Neural progenitor cell (in vitro differentiated cells): Measurements from ENCODE around the gene PLCB1. TPM values are rescaled to one million over a fixed set of nuclear protein-coding genes. Genes with fewer than 3 reads are reported as not detected.

Experiments
- DNase-seq: peaks from one replicate; pipeline ENCODE4 v3.0.0-alpha.2; 2016; ENCODE audit warnings: low spot score
- H2AFZ ChIP-seq: fragments of 200-600 bp; sonication (generic); replicated peaks from 2 replicates; pipeline ENCODE4 v1.6.1; 2016; ENCODE audit warnings: antibody characterized with exemption
- H3F3A ChIP-seq: fragments of 200-600 bp; sonication (generic); 2 replicates; pipeline ENCODE4 v1.6.1; 2016; ENCODE audit warnings: antibody characterized with exemption, low read depth
- H3K27ac ChIP-seq: fragments of 200-600 bp; sonication (generic); 2 replicates; pipeline ENCODE4 v1.5.1; 2016; ENCODE audit warnings: mild to moderate bottlenecking
- H3K27me3 ChIP-seq: fragments of 200-600 bp; sonication (generic); 2 replicates; pipeline ENCODE4 v1.6.1; 2016; ENCODE audit warnings: mild to moderate bottlenecking, moderate library complexity
- H3K36me3 ChIP-seq: fragments of 200-600 bp; sonication (generic); 2 replicates; pipeline ENCODE4 v1.5.1; 2016
- H3K4me1 ChIP-seq: fragments of 200-600 bp; sonication (generic); 2 replicates; pipeline ENCODE4 v1.6.1; 2016; ENCODE audit warnings: mixed run types
- H3K4me2 ChIP-seq: fragments of 200-600 bp; sonication (generic); 2 replicates; pipeline ENCODE4 v1.6.1; 2016
- H3K4me3 ChIP-seq: fragments of 200-600 bp; sonication (generic); 2 replicates; pipeline ENCODE4 v1.5.1; 2016
- H3K79me2 ChIP-seq: fragments of 200-600 bp; sonication (generic); 2 replicates; pipeline ENCODE4 v1.6.1; 2016; ENCODE audit warnings: low read depth
- H3K9ac ChIP-seq: fragments of 200-600 bp; sonication (generic); 2 replicates; pipeline ENCODE4 v1.6.1; 2016
- H3K9me3 ChIP-seq: fragments of 200-600 bp; sonication (generic); 2 replicates; pipeline ENCODE4 v1.5.1; 2016; ENCODE audit warnings: low read depth
- H4K20me1 ChIP-seq: fragments of 200-600 bp; sonication (generic); 2 replicates; pipeline ENCODE4 v1.6.1; 2016; ENCODE audit warnings: low read depth
- H3K27ac Mint-ChIP-seq: 3 replicates; pipeline ENCODE4 v1.8.0; 2021; ENCODE audit warnings: mixed read lengths
- H3K27me3 Mint-ChIP-seq: 2 replicates; pipeline ENCODE4 v1.8.0; 2022; ENCODE audit warnings: low read depth, mild to moderate bottlenecking, inconsistent platforms, moderate library complexity, mixed read lengths; ENCODE audit not compliant: insufficient read depth
- H3K36me3 Mint-ChIP-seq: 3 replicates; pipeline ENCODE4 v1.8.0; 2021; ENCODE audit warnings: mixed read lengths
- H3K4me1 Mint-ChIP-seq: 3 replicates; pipeline ENCODE4 v1.8.0; 2021; ENCODE audit warnings: mixed read lengths
- H3K4me3 Mint-ChIP-seq: 3 replicates; pipeline ENCODE4 v1.8.0; 2021; ENCODE audit warnings: mild to moderate bottlenecking, moderate library complexity, mixed read lengths
- H3K9me3 Mint-ChIP-seq: 3 replicates; pipeline ENCODE4 v1.8.0; 2020; ENCODE audit warnings: mixed read lengths
- EZH2 ChIP-seq: fragments of 200-600 bp; sonication (generic); IDR thresholded peaks from 2 replicates; pipeline ENCODE4 v1.6.1; 2017; ENCODE audit warnings: antibody characterized with exemption, mild to moderate bottlenecking, moderate library complexity
- EZH2phosphoT487 ChIP-seq: fragments of 200-600 bp; sonication (generic); IDR thresholded peaks from 2 replicates; pipeline ENCODE4 v1.6.1; 2017; ENCODE audit warnings: antibody characterized with exemption
- total RNA-seq: library from RNA; depleted of rRNA; stranded (reverse); fragments of >200 nt; gene quantifications from 2 replicates; pipeline ENCODE4 v1.2.3, GENCODE V29; 2015; ENCODE audit warnings: low replicate concordance
- TF ChIP-seq, protein P1 (sequence below): fragments of 200-600 bp; sonication (generic); IDR thresholded peaks from 2 replicates; pipeline ENCODE4 v1.5.1; 2017; ENCODE audit warnings: antibody characterized with exemption, mild to moderate bottlenecking

PLCB1 gene
- total RNA-seq, 1 donor from 2014 or later, result 30.2 TPM

DNA sequence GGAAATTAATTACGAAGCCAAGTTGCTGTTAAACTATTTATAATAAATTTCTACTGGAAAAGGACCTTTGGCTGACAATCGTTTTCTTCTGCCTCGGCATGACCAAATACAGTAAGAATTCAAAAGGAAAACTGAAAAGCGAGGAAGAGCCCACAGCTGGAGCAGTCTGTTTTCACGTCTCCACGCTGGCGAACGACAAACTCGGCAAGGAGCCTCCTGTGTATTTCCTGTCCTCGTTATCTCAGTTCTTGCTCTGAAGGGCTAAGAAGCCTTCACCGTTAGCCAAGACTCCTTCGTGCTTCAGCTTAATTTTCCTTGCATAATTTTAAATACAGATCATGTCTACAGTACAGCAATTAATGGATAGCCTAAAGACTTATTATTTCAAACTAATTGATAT, 722.5 kb downstream of the PLCB1 start:
- H3K27ac Mint-ChIP-seq, result no peak overlapping the region
- Histone ChIP-seq H3K4me1 (peaks cover 11% of the 10 kb centered on the region), H3K9ac (no peak overlapping the region), H3F3A (no peaks in the 10 kb centered on the region), H4K20me1 (no peaks in the 10 kb centered on the region), H3K27ac (no peak overlapping the region), H3K27me3 (no peaks in the 10 kb centered on the region), H3K79me2 (no peaks in the 10 kb centered on the region), H3K4me3 (no peak overlapping the region), H3K9me3 (no peaks in the 10 kb centered on the region), H2AFZ (no peak overlapping the region), H3K4me2 (peak overlapping the region; percentile 0), H3K36me3 (no peaks in the 10 kb centered on the region)
- peaks cover 3% of the 10 kb centered on the region for H3K9me3 Mint-ChIP-seq
- H3K27me3 Mint-ChIP-seq, result no peaks in the 10 kb centered on the region
- H3K4me1 Mint-ChIP-seq, result peaks cover 20% of the 10 kb centered on the region
- H3K4me3 Mint-ChIP-seq, result no peak overlapping the region
- TF ChIP-seq EZH2 (no peak), EZH2phosphoT487 (no peak)
- TF ChIP-seq, protein P1, sequence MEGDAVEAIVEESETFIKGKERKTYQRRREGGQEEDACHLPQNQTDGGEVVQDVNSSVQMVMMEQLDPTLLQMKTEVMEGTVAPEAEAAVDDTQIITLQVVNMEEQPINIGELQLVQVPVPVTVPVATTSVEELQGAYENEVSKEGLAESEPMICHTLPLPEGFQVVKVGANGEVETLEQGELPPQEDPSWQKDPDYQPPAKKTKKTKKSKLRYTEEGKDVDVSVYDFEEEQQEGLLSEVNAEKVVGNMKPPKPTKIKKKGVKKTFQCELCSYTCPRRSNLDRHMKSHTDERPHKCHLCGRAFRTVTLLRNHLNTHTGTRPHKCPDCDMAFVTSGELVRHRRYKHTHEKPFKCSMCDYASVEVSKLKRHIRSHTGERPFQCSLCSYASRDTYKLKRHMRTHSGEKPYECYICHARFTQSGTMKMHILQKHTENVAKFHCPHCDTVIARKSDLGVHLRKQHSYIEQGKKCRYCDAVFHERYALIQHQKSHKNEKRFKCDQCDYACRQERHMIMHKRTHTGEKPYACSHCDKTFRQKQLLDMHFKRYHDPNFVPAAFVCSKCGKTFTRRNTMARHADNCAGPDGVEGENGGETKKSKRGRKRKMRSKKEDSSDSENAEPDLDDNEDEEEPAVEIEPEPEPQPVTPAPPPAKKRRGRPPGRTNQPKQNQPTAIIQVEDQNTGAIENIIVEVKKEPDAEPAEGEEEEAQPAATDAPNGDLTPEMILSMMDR, result no peak
- peak; percentile 10 for DNase-seq
- no peaks in the 10 kb centered on the region for H3K36me3 Mint-ChIP-seq

DNA sequence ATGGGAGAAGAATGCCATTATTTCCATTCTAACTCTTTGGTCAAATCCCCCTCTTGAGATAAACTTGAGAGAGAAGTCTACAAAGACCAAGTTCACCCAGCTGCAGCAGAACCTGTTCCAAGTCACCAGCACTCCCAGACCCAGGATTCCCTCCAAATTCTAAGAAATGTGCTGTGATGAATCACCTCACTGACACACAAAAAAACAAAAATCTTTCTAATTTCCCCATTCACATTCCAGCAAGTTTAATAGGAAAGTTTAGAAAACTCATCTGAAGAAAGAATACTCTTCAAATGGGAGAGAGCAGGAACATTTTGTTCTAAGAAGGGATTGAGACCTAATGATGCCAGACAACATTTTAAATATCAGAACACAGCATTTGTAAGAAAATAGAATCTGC, 723.2 kb downstream of the PLCB1 start:
- Histone ChIP-seq H3K36me3 (no peaks in the 10 kb centered on the region), H3K4me2 (no peak overlapping the region), H3K79me2 (no peaks in the 10 kb centered on the region), H3K4me1 (peaks cover 11% of the 10 kb centered on the region), H3K27me3 (no peaks in the 10 kb centered on the region), H2AFZ (no peak overlapping the region), H3F3A (no peaks in the 10 kb centered on the region), H3K4me3 (no peak overlapping the region), H3K9me3 (no peaks in the 10 kb centered on the region), H3K27ac (no peak overlapping the region), H3K9ac (no peak overlapping the region), H4K20me1 (no peaks in the 10 kb centered on the region)
- H3K4me1 Mint-ChIP-seq, result peaks cover 15% of the 10 kb centered on the region
- no peaks in the 10 kb centered on the region for H3K27me3 Mint-ChIP-seq
- no peaks in the 10 kb centered on the region for H3K36me3 Mint-ChIP-seq
- H3K4me3 Mint-ChIP-seq, result no peak overlapping the region
- no peak overlapping the region for H3K27ac Mint-ChIP-seq
- H3K9me3 Mint-ChIP-seq, result peaks cover 3% of the 10 kb centered on the region
- no peak for DNase-seq
- TF ChIP-seq EZH2, result no peak
- no peak for TF ChIP-seq EZH2phosphoT487
- TF ChIP-seq, protein P1, result no peak

DNA sequence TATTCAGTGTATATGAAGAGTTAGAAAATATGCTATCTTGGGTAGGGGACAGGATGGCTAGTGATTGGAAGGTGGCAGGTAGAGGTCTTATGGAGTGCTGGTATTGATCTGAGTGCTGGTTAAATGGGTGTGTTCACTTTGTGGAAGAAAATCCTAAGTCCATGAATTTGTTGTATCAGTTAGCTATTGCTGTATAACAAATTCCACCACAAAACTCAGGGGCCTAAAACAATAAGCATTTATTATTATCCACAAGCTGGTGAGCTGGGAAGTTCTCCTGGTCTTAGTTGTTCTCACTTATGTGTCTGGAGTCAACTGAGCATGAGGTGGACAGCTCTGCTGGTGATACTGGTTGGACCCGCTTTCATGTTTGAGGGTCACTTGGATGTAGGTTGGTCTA, 724.6 kb downstream of the PLCB1 start:
- Histone ChIP-seq H3K27ac (no peak overlapping the region), H3K4me1 (peaks cover 11% of the 10 kb centered on the region), H3F3A (no peaks in the 10 kb centered on the region), H2AFZ (no peak overlapping the region), H3K4me3 (no peak overlapping the region), H3K79me2 (no peaks in the 10 kb centered on the region), H3K36me3 (no peaks in the 10 kb centered on the region), H3K4me2 (no peak overlapping the region), H4K20me1 (no peaks in the 10 kb centered on the region), H3K27me3 (no peaks in the 10 kb centered on the region), H3K9me3 (no peaks in the 10 kb centered on the region), H3K9ac (no peak overlapping the region)
- no peak overlapping the region for H3K27ac Mint-ChIP-seq
- H3K4me1 Mint-ChIP-seq, result peaks cover 11% of the 10 kb centered on the region
- H3K9me3 Mint-ChIP-seq, result peaks cover 3% of the 10 kb centered on the region
- TF ChIP-seq EZH2, result no peak
- no peak for TF ChIP-seq EZH2phosphoT487
- TF ChIP-seq, protein P1, result no peak
- no peak overlapping the region for H3K4me3 Mint-ChIP-seq
- no peak for DNase-seq
- H3K27me3 Mint-ChIP-seq, result no peaks in the 10 kb centered on the region
- H3K36me3 Mint-ChIP-seq, result no peaks in the 10 kb centered on the region
